Prostate gland (tissue), 2 donors: ENCODE results near the gene KCNQ5.

Experiments used
- POLR2A ChIP-seq: fragments of 450-650 bp; IDR thresholded peaks from one replicate; pipeline ENCODE4 v1.6.1; 2016; ENCODE audit warnings: antibody characterized with exemption, mild to moderate bottlenecking
- POLR2AphosphoS5 ChIP-seq: sonication (generic); formaldehyde crosslinking; IDR thresholded peaks from one replicate; pipeline ENCODE4 v1.6.1; 2017; ENCODE audit warnings: antibody characterized with exemption
- TF ChIP-seq, protein P1 (sequence below), 4 experiments: fragments of 200-600 bp in 2 of 4; fragments of 450-650 bp in 2 of 4; sonication (generic) in 2 of 4; IDR thresholded peaks; 1 replicate in 3 of 4; 2 replicates in 1 of 4; pipeline ENCODE4 v1.5.1; 2016 to 2019; ENCODE audit warnings: antibody characterized with exemption in 4 of 4, mild to moderate bottlenecking in 2 of 4, moderate library complexity in 2 of 4

DNA sequence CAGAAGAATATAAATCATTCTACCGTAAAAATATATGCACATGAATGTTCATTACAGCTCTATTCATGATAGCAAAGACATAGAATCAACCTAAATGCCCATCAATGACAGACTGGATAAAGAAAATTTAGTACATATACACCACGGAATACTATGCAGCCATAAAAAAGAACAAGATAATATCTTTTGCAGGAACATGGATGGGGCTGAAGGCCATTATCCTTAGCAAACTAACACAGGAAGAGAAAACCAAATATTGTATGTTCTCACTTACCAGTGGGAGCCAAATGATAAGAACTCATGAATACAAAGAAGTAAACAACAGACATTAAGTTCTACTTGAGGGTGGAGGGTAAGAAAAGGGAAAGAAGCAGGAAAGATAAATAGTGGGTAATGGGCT is 595.0 kb downstream of the KCNQ5 start:
- TF ChIP-seq, protein P1, sequence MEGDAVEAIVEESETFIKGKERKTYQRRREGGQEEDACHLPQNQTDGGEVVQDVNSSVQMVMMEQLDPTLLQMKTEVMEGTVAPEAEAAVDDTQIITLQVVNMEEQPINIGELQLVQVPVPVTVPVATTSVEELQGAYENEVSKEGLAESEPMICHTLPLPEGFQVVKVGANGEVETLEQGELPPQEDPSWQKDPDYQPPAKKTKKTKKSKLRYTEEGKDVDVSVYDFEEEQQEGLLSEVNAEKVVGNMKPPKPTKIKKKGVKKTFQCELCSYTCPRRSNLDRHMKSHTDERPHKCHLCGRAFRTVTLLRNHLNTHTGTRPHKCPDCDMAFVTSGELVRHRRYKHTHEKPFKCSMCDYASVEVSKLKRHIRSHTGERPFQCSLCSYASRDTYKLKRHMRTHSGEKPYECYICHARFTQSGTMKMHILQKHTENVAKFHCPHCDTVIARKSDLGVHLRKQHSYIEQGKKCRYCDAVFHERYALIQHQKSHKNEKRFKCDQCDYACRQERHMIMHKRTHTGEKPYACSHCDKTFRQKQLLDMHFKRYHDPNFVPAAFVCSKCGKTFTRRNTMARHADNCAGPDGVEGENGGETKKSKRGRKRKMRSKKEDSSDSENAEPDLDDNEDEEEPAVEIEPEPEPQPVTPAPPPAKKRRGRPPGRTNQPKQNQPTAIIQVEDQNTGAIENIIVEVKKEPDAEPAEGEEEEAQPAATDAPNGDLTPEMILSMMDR (IDR thresholded peaks at IDR 0.05): no peak
- no peak for TF ChIP-seq POLR2A
- no peak for TF ChIP-seq POLR2AphosphoS5
